Measurements from ENCODE around the gene ACAD11.

The ACAD11 gene

GRCh38 chr3:132593241-132593946 is 66.2 kb downstream of the ACAD11 start:
- H3K4me1 ChIP-seq (ENCODE audit: control insufficient read depth, insufficient read depth, low read length, unreplicated experiment), result peaks cover 32% of the 10 kb centered on the region
- H3K27ac ChIP-seq (ENCODE audit: low read depth, low read length), result peak overlapping the region; percentile 95
- peak overlapping the region; percentile 34; the same call in 1 of the 2 replicates for H3K4me3 ChIP-seq (ENCODE audit: low read depth, low read length)
- no peaks in the 10 kb centered on the region for H3K27me3 ChIP-seq (ENCODE audit: insufficient read depth, low read length)
- no peaks in the 10 kb centered on the region; the same call in 1 of the 2 replicates for H3K36me3 ChIP-seq (ENCODE audit: insufficient read depth, low read length)
- peaks cover 2% of the 10 kb centered on the region for H3K79me2 ChIP-seq (ENCODE audit: control insufficient read depth, insufficient read depth, low read length, unreplicated experiment)
- H2AFZ ChIP-seq (ENCODE audit: low read length, unreplicated experiment), result peak overlapping the region; percentile 87

DNA sequence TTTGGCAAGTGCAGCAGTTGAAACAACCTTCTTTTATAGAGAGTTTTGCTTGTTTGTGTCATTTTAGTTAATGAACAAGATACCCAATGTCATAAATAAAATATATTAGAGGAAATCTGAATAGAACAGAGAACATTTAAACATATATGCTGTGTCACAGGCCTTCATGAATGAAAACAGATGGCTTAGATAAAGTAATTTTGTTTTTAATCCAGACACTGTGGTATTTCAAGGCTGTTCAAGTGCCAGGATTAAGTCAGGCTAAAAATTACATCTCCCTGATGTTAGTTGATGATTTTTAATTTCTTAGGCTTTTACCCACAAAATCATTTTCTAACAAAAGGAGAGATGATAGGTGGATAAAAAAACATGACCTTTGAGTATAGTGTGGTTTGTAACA is 67.4 kb downstream of the ACAD11 start:
- Histone ChIP-seq H3K79me2 (ENCODE audit: control insufficient read depth, insufficient read depth, low read length, unreplicated experiment) (no peaks in the 10 kb centered on the region), H2AFZ (ENCODE audit: low read length, unreplicated experiment) (no peak overlapping the region), H3K27ac (ENCODE audit: low read depth, low read length) (no peak overlapping the region), H3K4me3 (ENCODE audit: low read depth, low read length) (no peak overlapping the region), H3K27me3 (ENCODE audit: insufficient read depth, low read length) (no peaks in the 10 kb centered on the region), H3K36me3 (ENCODE audit: insufficient read depth, low read length) (no peaks in the 10 kb centered on the region), H3K4me1 (ENCODE audit: control insufficient read depth, insufficient read depth, low read length, unreplicated experiment) (peaks cover 28% of the 10 kb centered on the region)

DNA sequence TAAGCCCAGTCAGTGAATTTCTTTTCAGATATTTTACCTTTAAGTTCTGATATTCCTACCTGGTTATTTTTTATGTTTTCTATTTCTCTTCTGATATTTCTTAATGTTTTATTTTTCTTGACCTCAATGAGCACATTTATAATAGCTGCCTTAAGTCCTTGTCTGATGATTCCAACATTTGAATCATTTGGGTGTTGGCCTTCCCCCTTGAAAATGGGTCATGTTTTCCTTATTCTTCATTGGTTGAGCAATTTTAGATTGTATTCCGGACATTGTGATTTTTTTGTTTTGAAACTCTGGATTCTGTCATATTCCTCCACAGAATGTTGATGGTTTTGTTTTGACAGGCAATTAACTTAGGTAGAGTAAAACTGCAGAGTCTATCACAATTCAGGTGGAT is 72.2 kb downstream of the ACAD11 start:
- Histone ChIP-seq H3K79me2 (ENCODE audit: control insufficient read depth, insufficient read depth, low read length, unreplicated experiment) (no peaks in the 10 kb centered on the region), H2AFZ (ENCODE audit: low read length, unreplicated experiment) (no peak overlapping the region), H3K4me1 (ENCODE audit: control insufficient read depth, insufficient read depth, low read length, unreplicated experiment) (no peaks in the 10 kb centered on the region), H3K36me3 (ENCODE audit: insufficient read depth, low read length) (no peaks in the 10 kb centered on the region), H3K4me3 (ENCODE audit: low read depth, low read length) (no peak overlapping the region), H3K27me3 (ENCODE audit: insufficient read depth, low read length) (no peaks in the 10 kb centered on the region), H3K27ac (ENCODE audit: low read depth, low read length) (no peak overlapping the region)

- Histone ChIP-seq H3K79me2 (ENCODE audit: control insufficient read depth, insufficient read depth, low read length, unreplicated experiment) (no peaks in the 10 kb centered on the region), H3K36me3 (ENCODE audit: insufficient read depth, low read length) (peaks cover 8% of the 10 kb centered on the region; the same call in 1 of the 2 replicates), H3K4me1 (ENCODE audit: control insufficient read depth, insufficient read depth, low read length, unreplicated experiment) (no peaks in the 10 kb centered on the region), H3K4me3 (ENCODE audit: low read depth, low read length) (no peak overlapping the region), H3K27me3 (ENCODE audit: insufficient read depth, low read length) (no peaks in the 10 kb centered on the region), H3K27ac (ENCODE audit: low read depth, low read length) (no peak overlapping the region), H2AFZ (ENCODE audit: low read length, unreplicated experiment) (no peak overlapping the region)
Measured at GRCh38 chr3:132573797-132574211, 85.8 kb downstream of the ACAD11 start.

GRCh38 chr3:132570016-132570415 is 89.6 kb downstream of the ACAD11 start:
- H2AFZ ChIP-seq (ENCODE audit: low read length, unreplicated experiment), result no peak overlapping the region
- no peaks in the 10 kb centered on the region for H3K4me1 ChIP-seq (ENCODE audit: control insufficient read depth, insufficient read depth, low read length, unreplicated experiment)
- H3K36me3 ChIP-seq (ENCODE audit: insufficient read depth, low read length), result peaks cover 5% of the 10 kb centered on the region; the same call in 1 of the 2 replicates
- H3K4me3 ChIP-seq (ENCODE audit: low read depth, low read length), result no peak overlapping the region
- no peaks in the 10 kb centered on the region for H3K27me3 ChIP-seq (ENCODE audit: insufficient read depth, low read length)
- no peak overlapping the region for H3K27ac ChIP-seq (ENCODE audit: low read depth, low read length)
- H3K79me2 ChIP-seq (ENCODE audit: control insufficient read depth, insufficient read depth, low read length, unreplicated experiment), result no peaks in the 10 kb centered on the region

DNA sequence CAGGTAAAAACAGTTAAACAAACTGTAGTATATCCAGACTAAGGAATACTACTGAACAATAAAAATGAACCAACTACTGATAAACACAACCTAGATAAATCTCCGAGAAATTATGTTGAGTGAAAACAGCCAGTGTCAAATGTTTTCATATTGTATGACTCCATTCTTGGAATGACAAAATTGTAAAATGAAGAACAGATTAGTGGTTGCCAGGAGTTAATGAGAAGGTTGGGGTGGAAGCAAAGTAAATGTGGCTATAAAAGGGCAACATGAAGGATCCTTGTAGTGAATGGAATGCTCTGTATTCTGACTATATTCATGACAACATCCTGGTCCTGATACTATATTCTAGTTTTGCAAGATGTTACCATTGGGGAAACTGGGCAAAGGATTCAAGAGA is 90.0 kb downstream of the ACAD11 start:
- H3K79me2 ChIP-seq (ENCODE audit: control insufficient read depth, insufficient read depth, low read length, unreplicated experiment), result no peaks in the 10 kb centered on the region
- H3K4me3 ChIP-seq (ENCODE audit: low read depth, low read length), result no peak overlapping the region
- H3K27me3 ChIP-seq (ENCODE audit: insufficient read depth, low read length), result no peaks in the 10 kb centered on the region
- peaks cover 5% of the 10 kb centered on the region; the same call in 1 of the 2 replicates for H3K36me3 ChIP-seq (ENCODE audit: insufficient read depth, low read length)
- no peak overlapping the region for H2AFZ ChIP-seq (ENCODE audit: low read length, unreplicated experiment)
- no peaks in the 10 kb centered on the region for H3K4me1 ChIP-seq (ENCODE audit: control insufficient read depth, insufficient read depth, low read length, unreplicated experiment)
- no peak overlapping the region for H3K27ac ChIP-seq (ENCODE audit: low read depth, low read length)

DNA sequence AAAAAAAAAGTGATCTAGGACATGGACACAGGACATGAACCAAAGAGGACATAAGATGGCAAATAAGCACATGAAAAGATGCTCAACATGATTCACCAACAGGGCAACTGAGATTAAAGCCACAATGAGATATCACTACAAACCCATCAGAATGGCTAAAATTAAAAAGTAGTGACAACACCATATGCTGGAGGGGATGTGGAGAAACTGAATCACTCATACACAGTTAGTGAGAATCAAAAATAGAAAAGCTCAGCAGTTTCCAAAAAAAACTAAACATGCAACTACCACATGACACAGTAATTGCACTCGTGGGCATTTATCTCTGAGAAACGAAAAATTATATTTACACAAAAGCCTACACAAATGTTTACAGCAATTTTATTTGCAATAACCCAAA is 90.5 kb downstream of the ACAD11 start:
- no peaks in the 10 kb centered on the region for H3K27me3 ChIP-seq (ENCODE audit: insufficient read depth, low read length)
- H3K27ac ChIP-seq (ENCODE audit: low read depth, low read length), result no peak overlapping the region
- no peaks in the 10 kb centered on the region for H3K4me1 ChIP-seq (ENCODE audit: control insufficient read depth, insufficient read depth, low read length, unreplicated experiment)
- peaks cover 5% of the 10 kb centered on the region; the same call in 1 of the 2 replicates for H3K36me3 ChIP-seq (ENCODE audit: insufficient read depth, low read length)
- no peaks in the 10 kb centered on the region for H3K79me2 ChIP-seq (ENCODE audit: control insufficient read depth, insufficient read depth, low read length, unreplicated experiment)
- no peak overlapping the region for H2AFZ ChIP-seq (ENCODE audit: low read length, unreplicated experiment)
- no peak overlapping the region for H3K4me3 ChIP-seq (ENCODE audit: low read depth, low read length)

DNA sequence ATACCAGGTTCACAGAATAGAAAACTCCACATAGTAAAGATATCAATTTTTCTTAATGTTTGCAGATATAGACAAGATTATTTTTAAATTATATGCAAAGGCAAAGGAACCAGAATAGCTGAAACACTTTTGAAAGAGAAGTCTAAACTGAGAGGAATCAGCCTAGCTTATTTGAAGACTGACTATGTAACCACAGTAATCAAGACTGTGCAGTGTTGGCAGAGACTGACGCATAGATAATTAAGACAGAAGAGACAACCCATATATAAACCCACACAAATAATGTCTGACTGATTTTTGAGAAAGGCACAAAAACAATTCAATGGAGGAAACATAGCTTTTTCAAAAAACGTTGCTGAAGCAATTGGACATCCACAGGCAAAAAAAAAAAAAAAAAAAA is 91.2 kb downstream of the ACAD11 start:
- Histone ChIP-seq H3K4me3 (ENCODE audit: low read depth, low read length) (no peak overlapping the region), H3K36me3 (ENCODE audit: insufficient read depth, low read length) (peaks cover 5% of the 10 kb centered on the region; the same call in 1 of the 2 replicates), H3K27me3 (ENCODE audit: insufficient read depth, low read length) (no peaks in the 10 kb centered on the region), H2AFZ (ENCODE audit: low read length, unreplicated experiment) (no peak overlapping the region), H3K4me1 (ENCODE audit: control insufficient read depth, insufficient read depth, low read length, unreplicated experiment) (no peaks in the 10 kb centered on the region), H3K27ac (ENCODE audit: low read depth, low read length) (no peak overlapping the region), H3K79me2 (ENCODE audit: control insufficient read depth, insufficient read depth, low read length, unreplicated experiment) (no peaks in the 10 kb centered on the region)

DNA sequence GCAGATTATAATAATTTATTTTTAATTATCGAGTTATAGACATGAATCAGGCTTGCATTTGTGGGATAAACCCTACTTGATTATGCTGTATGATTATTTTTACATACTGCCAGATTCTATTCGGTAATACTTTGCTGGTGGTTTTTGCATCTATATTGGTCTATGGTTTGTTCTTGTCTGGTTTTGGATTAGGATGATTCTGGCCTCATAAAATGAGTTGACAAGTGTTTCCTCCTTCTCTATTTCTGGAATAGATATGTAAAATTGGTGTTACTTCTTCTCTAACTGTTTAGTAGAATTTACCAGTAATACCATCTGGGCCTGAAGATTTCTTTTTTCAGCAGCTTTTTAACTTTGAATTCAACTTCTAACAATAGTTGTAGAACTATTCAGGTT is 95.5 kb downstream of the ACAD11 start:
- H3K4me3 ChIP-seq (ENCODE audit: low read depth, low read length), result no peak overlapping the region
- no peak overlapping the region for H3K27ac ChIP-seq (ENCODE audit: low read depth, low read length)

GRCh38 chr3:132563420-132564069 is 96.1 kb downstream of the ACAD11 start:
- Histone ChIP-seq H3K79me2 (ENCODE audit: control insufficient read depth, insufficient read depth, low read length, unreplicated experiment) (no peaks in the 10 kb centered on the region), H3K4me1 (ENCODE audit: control insufficient read depth, insufficient read depth, low read length, unreplicated experiment) (no peaks in the 10 kb centered on the region), H3K4me3 (ENCODE audit: low read depth, low read length) (no peak overlapping the region), H2AFZ (ENCODE audit: low read length, unreplicated experiment) (no peak overlapping the region), H3K27ac (ENCODE audit: low read depth, low read length) (no peak overlapping the region), H3K36me3 (ENCODE audit: insufficient read depth, low read length) (no peaks in the 10 kb centered on the region), H3K27me3 (ENCODE audit: insufficient read depth, low read length) (no peaks in the 10 kb centered on the region)

More for the DNA sequence above, 95.5 kb downstream of the ACAD11 start:
- H2AFZ ChIP-seq (ENCODE audit: low read length, unreplicated experiment), result no peak overlapping the region
- H3K36me3 ChIP-seq (ENCODE audit: insufficient read depth, low read length), result no peaks in the 10 kb centered on the region
- H3K27me3 ChIP-seq (ENCODE audit: insufficient read depth, low read length), result no peaks in the 10 kb centered on the region
- no peaks in the 10 kb centered on the region for H3K4me1 ChIP-seq (ENCODE audit: control insufficient read depth, insufficient read depth, low read length, unreplicated experiment)
- H3K79me2 ChIP-seq (ENCODE audit: control insufficient read depth, insufficient read depth, low read length, unreplicated experiment), result no peaks in the 10 kb centered on the region

DNA sequence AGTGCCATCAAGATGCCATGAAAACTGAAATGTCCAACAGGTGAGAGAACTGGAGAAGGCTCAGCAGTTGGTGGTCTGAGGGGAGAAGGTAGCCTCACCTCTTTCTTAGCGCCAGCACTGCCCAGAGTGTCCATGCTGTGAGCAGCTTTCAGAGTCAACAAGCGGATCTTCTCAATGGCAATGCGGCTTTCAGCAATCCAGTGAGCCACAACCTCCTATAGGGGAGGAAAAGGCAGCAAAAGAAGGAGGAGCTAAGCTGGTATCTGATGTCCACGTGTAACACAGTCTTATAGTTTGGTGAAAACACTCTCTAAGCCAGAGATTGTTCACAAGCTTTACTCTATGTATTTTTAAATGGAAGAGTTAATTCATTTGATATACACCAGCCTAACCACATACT is 98.6 kb downstream of the ACAD11 start:
- Histone ChIP-seq H3K27ac (ENCODE audit: low read depth, low read length) (no peak overlapping the region), H3K36me3 (ENCODE audit: insufficient read depth, low read length) (no peaks in the 10 kb centered on the region), H3K4me3 (ENCODE audit: low read depth, low read length) (no peak overlapping the region), H2AFZ (ENCODE audit: low read length, unreplicated experiment) (no peak overlapping the region), H3K4me1 (ENCODE audit: control insufficient read depth, insufficient read depth, low read length, unreplicated experiment) (no peaks in the 10 kb centered on the region), H3K79me2 (ENCODE audit: control insufficient read depth, insufficient read depth, low read length, unreplicated experiment) (no peaks in the 10 kb centered on the region), H3K27me3 (ENCODE audit: insufficient read depth, low read length) (no peaks in the 10 kb centered on the region)

Measured in ACC112 (cell line).